Activated naive CD4-positive, alpha-beta T cell (primary cell): ENCODE results near the gene BPHL.
"Not testable (repeated sequence)": the region's sequence is repeated elsewhere in the genome, so short reads cannot be mapped to it uniquely, and the experiment has no call there.

ENCODE experiments used
- DNase-seq, 4 experiments: peaks; one replicate each; lab custom pipeline; 2025; lab: John Stamatoyannopoulos, UW

BPHL gene

DNA sequence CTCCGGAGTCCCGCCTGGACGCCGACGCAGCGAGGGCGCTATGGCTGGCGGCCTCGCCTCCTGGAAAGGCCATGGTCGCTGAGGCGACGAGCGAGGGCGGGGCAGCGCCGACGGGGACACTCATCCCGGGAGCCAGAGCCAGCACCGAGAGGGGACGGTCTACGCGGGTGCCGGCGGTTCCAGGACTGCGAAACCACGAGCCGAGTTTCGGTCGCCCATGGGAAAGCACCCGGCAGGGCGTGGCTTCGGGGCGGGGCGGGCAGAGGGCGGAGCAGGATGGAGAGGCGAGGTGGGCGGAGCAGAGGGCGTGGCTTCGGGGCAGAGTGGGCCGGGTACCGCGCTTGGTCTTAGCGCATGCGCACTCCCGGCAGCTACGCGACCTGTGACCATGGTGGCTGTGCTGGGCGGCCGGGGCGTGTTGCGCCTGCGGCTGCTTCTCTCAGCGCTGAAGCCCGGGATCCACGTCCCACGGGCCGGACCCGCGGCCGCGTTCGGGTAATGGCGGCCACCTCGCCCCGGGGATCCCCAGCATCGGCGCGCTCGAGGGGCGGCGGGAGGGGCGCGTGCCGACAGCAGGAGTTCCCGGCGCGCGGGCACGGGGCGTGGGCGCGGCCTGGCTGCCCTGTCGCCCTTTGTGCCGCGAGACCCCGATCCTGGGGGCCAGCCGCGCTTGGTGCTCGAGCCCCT, at the start of gene BPHL:
Gene BPHL, plus strand, starts transcription at position 359 of the 687 bp plus-strand sequence. Its CDS starts 30 bp downstream, at position 389.
- DNase-seq: peak; percentile 97 to 99 (median 99)

DNA sequence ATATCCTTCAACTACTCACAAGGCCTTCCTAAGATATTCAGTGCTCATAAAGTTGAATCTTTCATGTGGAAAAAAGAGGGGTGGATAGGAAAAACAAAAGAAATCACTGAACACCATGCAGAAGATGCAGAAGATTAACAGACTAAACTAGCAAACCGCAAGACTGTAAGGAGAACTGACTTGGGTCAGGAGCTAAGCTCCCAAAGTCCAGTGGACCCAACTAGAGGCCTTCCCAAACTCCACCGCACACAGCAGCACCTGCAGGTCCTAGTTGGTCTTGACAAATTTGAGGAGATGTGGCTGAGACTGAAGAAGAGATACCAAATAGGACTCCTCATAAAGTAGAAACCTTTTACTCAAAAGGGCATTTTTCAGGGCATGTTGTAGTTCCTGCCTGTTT, 46.9 kb upstream of the BPHL start:
- DNase-seq: no peak

DNA sequence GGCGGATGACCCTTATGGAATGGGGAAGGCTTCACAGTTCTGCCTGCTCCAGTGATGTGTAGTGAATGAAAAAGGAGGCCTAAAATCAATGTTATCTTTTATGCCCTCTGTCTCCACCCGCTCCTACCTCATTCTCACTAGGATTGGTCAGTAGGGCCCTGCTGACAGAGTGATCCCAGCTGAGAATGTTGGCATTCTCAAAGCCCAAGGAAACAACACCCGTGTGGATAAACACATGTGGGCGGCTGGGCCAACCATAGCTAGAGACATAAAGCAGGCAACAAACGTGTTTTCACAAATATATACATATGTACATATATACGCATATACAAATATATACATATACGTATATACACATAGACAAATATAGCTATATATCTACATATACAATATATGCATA, 45.7 kb upstream of the BPHL start:
- no peak for DNase-seq

DNA sequence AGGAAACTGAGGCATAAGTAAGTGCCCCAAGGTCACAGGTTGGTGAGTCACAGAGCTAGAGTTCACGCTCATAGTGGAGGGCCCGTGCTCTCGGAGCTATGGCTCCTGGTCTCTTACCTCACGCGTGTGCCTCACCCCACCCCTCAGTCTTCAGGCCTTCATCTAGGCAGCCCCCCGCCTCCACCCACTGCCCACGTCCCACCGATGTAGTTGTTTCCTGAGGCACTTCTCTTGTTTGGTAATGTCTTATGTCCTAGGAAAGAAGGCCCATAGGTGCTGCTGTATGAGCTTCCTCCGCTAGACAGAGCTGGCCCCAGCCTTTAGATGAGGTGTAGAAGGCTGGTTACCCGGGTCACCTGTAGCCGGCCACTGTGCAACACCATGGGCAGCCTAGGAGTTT, 45.1 kb upstream of the BPHL start:
- DNase-seq: no peak

DNA sequence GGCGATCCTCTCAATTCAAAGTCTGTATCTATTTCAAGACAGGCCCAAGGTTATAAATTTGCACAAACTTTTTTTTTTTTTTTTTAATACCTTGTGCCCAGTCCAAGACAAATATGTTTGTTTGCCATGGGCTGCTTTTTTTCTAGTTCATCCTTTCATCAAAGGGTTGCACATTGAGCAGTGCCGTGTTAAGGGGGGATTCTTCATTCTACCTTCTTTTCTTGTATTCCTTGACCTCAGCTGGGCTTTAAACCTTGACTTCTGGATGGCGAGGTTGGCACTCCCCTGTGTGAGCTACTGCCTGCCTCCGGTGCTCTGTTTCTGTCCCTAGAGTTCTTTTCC, 42.8 kb upstream of the BPHL start:
- DNase-seq: no peak

DNA sequence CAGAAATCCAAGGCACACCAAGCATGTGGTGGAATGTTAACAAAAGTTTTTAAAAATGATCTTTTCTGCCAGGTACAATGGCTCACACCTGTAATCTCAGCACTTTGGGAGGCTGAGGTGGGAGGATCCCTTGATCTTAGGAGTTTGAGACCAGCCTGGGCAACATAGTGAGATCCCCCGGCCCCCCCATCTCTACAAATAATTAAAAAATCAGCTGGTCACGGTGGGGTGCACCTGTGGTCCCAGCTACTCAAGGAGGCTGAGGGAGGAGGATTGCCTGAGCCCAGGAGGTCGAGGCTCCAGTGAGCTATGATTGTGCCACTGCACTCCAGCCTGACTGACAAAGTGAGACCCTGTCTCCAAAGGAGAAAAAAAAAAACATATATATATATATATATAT, 42.2 kb upstream of the BPHL start:
- no peak for DNase-seq

DNA sequence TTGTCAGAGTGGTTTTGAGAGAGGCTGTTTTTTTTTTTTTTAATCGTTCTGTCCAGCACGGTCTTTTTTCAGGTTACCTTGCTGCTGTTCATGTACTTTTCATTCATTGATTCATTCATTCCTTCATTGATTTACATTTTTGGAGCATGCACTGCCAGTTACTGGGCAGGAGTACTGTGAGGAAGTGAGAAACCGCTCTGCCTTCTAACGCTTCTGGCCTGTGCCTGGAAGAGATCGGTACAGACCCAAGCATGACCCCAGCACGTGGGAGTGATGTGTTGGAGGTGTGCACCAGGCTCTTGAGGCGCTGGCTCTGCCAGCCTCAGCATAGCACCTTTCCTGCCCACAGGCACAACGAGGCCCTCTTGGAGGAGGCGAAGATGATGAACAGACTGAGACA, 41.1 kb upstream of the BPHL start:
- no peak for DNase-seq

DNA sequence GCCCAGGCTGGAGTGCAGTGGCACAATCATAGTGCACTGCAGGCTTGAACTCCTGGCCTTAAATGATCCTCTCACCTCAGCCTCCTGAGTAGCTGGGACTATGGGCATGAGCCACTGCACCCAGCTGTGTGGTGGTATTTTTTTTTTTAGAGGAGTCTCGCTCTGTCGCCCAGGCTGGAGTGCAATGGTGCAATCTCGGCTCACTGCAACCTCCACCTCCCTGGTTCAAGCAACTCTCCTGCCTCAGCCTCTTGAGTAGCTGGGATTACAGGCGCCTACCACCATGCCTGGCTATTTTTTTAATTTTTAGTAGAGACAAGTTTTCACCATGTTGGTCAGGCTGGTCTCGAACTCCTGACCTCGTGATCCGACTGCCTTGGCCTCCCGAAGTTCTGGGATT, 39.6 kb upstream of the BPHL start:
- not testable (repeated sequence) for DNase-seq

DNA sequence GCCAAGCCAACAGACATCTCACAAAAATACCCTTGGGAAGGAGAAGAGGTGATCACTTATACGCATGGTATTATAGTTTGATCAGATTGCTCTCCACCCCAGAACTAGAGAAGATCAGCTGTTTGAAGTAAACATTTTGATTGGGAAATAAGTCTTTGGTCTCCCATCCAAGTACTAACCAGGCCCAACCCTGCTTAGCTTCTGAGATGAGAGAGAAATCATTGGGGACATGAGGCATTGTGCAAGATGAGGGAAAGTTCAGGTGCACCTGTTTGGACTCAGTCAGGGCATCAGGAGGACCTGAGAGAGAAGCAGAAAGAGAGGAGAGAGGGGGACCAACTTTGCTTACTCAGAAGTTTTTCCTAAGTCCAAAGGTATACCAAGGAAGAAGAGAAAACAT, 38.8 kb upstream of the BPHL start:
- DNase-seq: no peak

DNA sequence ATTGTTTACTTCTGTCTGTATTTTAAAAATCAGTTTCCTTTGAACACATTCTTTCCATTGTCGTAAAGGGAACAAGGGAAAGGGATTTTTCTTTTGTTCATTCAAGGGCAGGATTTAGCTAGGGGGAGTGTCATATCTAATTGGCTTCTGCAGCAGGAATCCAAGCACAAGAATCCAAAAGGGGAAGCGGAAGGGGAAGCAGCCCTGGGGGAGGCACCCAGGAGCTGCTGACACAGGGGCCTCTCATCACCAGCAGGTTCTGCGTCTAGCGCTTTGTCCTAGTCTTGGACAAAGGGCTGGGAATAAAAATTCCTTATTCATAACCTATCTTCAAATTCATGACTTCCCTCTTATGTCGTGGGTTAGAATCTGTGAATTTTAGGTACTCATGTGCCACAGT, 36.6 kb upstream of the BPHL start:
- DNase-seq: no peak

DNA sequence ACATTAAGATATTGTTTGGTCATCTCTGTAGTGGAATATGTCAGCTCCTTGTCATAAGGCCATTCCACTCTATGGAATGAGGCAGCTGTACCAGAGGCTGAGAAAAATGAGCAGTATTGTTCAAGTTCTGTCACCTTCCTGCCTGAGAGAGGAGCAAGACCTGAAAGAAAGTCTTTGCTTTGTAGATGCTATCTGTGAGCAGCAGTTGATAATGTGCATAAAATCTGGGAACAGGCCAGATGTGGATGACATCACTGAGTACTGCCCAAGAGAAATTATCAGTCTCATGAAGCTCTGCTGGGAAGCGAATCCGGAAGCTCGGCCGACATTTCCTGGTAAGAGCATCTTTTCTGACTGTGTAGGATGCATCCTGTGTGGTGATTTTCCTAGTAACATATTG, 33.4 kb upstream of the BPHL start:
- DNase-seq: no peak

DNA sequence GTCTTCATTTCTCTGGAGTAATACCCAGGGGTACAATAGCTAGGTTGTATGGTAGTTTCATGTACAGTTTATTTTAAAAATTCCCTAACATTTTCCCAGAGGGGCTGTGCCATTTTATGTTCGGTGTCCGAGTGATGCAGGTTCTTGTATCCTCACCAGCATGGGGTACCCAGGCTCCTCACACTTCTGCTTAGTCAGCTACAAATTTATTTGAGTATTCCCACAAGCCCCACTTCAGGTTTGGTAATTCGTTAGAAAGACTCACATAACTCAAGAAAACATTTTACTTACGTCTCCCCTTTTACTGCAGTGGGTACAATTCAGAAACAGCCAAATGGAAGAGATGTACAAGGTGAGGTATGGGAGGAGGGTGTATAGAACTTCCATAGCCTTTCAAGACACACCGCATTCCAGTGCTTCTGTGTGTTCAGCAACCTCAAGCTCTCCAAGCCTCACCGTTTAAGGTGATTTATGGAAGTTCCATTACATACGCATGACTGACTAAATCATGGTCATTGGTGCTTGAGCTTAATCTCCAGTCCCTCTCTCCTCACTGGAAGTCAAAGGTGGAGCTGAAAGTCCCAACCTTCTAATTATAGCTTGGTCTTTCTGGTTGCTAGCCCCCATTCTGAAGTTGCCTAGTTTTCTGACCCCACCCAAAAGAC, 32.1 kb upstream of the BPHL start:
- DNase-seq: no peak

DNA sequence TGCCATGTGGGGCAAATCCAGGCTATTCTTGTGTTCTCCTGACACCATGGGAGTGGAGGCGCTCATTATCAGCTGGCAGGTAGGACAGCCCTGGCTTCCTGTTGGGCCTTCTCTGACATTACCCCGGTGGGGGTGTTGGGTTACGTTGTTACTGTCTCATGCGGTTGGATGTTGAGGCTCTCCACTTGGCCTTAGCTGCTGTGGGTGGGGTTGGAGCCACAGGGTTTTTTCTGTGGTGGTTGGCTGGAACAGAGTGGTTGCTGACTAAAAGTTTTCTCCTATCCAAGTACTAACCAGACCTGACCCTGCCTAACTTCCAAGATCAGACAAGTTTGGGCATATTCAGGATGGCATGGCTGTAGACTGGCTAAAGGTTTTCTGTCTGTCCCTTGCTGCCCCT, 30.1 kb upstream of the BPHL start:
- DNase-seq: no peak

DNA sequence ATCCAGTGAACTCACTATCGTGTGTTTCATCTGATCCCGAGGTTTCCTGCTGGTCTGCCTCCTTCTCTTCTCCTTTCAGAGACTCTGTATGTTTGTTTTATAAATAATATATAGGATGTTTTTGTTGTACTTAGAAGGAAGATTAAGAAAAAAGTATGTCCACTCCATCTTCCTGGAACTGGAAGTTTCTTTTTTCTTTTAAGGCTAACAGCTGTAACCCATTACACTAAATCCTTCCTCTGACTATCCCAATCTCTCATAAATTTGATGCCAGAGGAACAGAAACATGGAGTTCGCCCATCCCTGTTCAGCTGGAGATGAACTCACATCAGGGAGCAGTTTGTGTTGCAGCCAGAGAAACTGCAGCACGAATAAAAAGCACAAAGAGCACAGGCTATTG, 29.5 kb upstream of the BPHL start:
- no peak for DNase-seq

DNA sequence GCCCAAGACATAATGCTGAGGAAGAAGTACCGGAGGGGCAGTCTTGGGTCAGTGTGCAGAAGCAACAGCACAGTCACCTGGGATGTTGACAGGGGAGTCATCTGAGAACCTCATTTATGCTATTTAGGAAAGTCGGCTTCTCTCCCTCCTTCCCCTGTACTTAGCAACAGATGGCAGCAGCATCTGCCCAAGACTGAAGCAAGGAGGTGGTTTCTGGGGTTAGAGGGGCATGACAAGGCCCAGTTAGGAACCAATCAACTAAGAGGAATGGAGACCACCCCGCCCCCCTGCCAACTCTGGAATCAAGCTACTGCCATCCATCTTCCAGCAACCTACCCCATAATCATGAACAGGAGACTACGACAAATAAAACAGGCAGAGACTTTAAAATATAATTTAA, 28.5 kb upstream of the BPHL start:
- no peak for DNase-seq

DNA sequence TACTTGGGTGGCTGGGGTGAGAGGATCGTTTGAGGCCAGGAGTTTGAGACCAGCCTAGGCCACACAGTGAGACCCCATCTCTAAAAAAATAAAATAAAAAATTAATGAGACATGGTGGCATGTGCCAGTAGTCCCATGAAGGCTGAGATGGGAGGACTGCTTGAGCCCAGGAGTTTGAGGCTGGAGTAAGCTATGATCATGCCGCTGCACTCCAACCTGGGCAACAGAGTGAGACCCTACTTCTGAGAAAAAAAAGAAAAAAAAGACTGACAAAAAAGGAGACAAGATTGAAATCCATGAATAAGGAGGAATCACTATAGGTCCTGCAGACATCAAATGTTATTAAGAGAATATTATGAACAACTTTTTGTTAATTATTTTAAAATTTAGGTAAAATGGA, 23.7 kb upstream of the BPHL start:
- DNase-seq: no peak

DNA sequence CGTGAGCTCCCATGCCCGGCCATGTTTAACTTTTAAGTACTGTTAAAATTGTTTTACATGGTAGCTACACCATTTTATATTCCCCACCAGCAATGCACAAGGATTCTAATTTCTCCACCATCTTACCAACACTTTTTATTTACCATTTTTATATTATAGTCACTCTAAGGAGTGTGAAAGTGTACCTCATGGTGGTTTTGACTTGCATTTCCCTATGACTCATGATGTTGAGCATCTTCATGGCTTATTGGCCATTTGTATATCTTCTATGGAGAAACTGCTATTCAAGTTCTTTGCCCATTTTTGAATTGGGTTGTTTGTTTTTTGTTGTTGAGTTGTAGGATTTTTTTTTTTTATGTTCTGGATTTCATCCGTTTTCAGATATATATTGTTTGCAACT, 15.6 kb upstream of the BPHL start:
- no peak for DNase-seq

DNA sequence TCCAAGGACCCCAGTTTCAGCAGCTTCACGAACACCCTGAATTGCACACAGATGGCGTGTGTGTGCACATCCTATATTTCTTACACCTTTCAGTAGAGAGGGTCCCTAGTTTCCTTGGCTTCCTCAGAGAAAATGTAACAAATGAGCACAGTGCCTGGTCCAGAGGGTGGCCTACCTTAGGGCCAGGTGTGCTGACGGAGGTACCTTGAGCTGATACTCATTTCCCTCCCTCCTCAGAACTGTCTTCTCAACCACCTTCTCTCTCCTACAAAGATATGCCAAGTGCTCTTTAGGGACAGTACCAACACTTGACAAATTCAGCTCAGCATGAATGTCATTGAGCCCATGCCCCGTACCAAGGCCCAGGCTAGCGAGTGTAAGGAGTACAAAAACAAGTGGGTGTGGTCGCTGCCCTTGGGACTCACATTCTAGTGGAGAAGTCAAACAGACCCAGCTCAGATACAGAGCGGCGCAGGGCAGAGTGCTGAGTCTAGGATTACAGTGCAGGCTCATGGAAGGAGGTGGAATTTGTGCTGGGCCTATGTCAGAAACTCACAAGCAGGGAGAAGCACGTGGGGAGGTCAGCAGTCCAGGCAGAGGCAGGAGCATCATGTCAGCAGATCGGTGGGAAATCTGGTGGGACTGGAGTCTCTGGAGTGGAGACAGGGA, 9.6 kb upstream of the BPHL start:
- no peak for DNase-seq

DNA sequence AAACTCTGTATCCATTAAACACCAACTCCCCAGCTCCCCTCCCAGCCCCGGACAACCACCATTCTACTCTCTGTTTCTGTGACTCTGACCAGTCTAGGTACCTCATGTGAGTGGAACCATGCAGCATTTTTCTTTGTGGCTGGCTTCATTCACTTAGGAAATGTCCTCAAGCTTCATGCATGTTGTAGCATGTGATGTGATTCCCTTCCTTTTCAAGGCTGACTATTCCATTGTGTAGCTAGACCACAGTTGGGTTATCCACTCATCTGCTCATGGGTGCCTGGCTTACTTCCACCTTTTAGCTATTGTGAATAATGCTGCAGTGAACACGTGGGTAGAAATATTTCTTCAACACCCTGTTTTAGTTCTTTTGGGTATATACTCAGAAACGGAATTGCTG, 8.8 kb upstream of the BPHL start:
- DNase-seq: no peak

DNA sequence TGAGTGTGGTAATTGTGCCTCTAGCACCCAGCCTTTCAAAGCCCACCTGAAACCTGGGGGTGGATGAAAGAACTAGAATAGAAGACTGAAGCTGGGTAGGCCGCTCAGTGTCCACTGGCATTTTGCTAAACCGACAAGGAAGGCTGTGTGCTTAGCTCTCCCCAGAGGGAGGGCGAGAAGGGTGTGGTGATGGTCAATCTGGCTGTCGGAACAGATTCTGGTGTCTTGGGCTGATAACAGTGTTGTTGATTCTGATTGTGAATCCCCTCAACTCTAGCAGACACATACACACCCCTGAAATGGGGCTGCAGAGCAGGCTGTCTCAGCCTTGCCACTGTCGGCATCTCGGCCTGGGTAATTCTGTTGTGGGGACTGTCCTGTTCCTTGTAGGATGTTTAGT, 4.1 kb upstream of the BPHL start:
- no peak for DNase-seq

DNA sequence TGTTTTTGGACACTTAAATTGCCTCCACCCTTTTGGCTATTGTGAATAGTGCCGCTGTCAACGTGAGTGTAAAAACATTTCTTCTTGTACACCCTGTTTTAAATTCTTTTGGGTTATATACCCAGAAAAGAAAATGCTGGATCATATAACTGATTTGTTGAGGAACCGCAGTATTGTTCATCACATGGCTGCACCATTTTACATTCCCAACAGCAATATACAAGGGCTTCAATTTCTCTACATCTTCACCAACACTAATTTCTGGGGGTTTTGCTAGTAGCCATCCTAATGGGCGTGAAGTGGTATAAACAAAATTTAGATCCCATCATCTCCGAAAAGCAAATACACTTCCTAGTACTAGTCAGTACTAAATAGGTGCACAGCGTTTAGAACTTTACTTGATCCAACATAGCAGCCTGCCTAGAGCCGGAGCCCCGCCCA, 579 bp upstream of the BPHL start:
- DNase-seq: no peak

DNA sequence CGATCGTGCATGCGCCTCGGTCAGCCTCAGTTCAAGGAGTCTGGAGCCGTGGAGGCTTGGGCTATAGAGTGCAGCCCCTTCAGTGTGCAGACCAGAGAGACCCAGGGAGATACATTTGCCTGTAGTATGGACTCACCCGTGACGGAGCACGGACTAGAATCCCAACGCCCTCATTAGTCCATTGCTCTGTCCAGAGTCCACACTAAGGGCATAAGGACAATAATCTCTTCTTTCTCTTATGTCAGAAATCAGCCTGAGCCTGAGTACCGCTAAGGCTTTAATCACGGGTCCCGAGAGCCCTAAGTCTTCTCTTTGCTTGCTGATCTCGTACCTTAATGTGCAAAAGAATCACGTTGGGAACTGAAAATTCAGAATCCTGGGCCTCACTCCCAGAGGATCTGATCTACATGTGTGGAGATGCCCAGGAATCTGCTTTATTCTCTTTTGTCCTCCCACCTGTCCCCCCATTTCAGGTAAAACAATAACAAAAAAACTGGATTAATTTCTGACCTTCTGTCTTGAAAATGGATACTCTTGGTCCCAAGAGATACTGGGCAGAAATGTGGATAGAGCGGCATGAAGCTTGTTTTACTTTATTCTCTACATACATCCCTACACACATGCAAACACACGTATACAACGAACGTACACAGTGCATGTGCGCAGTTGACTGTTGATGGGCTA, 671 bp downstream of the BPHL start:
- DNase-seq: no peak

DNA sequence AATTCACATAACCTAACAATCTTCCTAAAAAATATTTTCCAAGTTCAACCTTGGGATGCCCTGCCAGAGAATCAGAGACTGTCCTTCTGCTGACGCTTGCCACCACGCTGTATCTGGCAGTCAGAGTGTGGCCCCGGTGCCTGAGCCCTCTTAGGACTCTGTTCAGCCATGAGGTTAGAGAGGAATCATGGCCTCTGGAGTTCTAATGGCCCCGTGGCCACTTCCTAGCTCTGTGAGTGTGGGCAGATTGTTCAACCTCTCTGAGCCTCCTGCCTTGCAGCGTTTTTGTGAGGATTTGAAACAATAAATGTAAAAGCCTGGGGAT, 2.2 kb downstream of the BPHL start:
- no peak for DNase-seq
